Measurements from ENCODE around the gene PALB2.
"Not testable (repeated sequence)": the region's sequence is repeated elsewhere in the genome, so short reads cannot be mapped to it uniquely, and the experiment has no call there.

Gene PALB2

GRCh38 chr16:23650674-23651416, 9.7 kb upstream of the PALB2 start:
- no peak overlapping the region for H3K27ac ChIP-seq
- DNase-seq (ENCODE audit: low read depth, low spot score): no peak

DNA sequence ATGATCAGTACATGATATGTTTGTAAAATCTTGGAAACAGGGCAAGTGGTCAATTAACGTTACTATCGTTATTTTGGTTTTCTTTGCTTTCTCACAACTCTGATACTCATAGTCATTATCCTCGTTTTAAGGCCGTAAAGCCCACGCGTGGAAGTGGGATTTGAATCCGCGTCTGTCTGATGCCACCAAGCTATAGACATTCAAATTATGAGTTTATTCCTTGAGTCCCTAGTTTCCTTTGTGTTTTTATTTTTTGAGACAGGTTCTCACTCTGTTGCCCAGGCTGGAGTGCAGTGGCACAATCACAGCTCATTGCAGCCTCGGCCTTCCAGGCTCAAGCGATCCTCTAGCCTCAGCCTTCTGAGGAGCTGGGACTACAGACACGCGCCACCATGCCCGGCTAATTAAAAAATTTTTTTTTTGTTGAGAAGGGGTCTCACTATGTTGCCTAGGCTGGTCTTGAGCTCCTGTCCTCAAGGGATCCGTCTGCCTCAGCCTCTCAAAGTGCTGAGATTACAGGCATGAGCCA, 1.2 kb upstream of the PALB2 start:
- peak overlapping the region; percentile 62 for H3K27ac ChIP-seq
- no peak for DNase-seq (ENCODE audit: low read depth, low spot score)

- no peak for DNase-seq (ENCODE audit: low read depth, low spot score)
- peak overlapping the region; percentile 62 for H3K27ac ChIP-seq
Observed at GRCh38 chr16:23640615-23640930, 537 bp downstream of the PALB2 start.

GRCh38 chr16:23635958-23636357, 5.2 kb downstream of the PALB2 start:
- DNase-seq (ENCODE audit: low read depth, low spot score): no peak
- H3K27ac ChIP-seq: no peak overlapping the region

GRCh38 chr16:23634461-23635036, 6.6 kb downstream of the PALB2 start:
- H3K27ac ChIP-seq: no peak overlapping the region
- no peak for DNase-seq (ENCODE audit: low read depth, low spot score)

GRCh38 chr16:23631874-23632273, 9.2 kb downstream of the PALB2 start:
- DNase-seq (ENCODE audit: low read depth, low spot score); H3K27ac ChIP-seq: not testable (repeated sequence)

- peak; percentile 70 for DNase-seq (ENCODE audit: low read depth, low spot score)
- peak overlapping the region; percentile 78 for H3K27ac ChIP-seq
Observed at GRCh38 chr16:23629516-23629915, 11.6 kb downstream of the PALB2 start.

DNA sequence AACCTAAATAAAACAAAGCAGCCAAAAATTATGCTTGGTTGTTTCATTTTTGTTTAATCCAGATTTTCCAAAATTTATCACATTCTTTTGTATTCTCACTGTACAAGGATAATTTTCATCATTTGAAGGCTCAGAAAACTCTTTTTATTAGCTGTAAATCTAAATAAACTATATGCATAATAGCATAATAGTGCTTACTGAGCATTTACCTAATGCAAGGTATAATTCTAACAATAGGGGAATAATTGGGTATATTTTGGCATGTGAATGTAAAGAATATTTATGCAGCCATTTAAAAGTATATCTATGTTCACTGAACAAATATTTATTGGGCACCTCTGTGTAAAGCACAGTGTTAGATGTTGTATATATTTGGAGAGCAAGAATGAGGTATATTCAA, 17.0 kb downstream of the PALB2 start:
- H3K27ac ChIP-seq: no peak overlapping the region
- DNase-seq (ENCODE audit: low read depth, low spot score): no peak

GRCh38 chr16:23615805-23616204, 25.3 kb downstream of the PALB2 start:
- DNase-seq (ENCODE audit: low read depth, low spot score): no peak
- H3K27ac ChIP-seq: peak overlapping the region; percentile 17

DNA sequence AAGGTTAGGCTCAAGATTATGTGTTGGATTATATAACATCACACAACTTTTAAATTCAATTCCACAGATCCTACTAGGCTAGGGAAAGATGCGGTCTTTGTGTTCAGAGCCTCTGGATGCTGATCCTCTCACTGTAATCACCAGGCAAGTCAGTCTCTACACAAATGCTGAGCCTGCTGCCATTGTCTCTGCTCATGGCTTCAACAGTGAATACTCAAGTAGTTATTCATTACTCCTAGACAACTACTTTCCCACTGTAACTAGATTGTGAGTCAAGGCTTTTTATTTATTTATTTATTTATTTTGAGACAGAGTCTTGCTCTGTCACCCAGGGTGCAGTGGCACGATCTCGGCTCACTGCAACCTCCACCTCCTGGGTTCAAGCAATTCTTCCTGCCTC, 29.2 kb downstream of the PALB2 start:
- H3K27ac ChIP-seq: no peak overlapping the region
- no peak for DNase-seq (ENCODE audit: low read depth, low spot score)

DNA sequence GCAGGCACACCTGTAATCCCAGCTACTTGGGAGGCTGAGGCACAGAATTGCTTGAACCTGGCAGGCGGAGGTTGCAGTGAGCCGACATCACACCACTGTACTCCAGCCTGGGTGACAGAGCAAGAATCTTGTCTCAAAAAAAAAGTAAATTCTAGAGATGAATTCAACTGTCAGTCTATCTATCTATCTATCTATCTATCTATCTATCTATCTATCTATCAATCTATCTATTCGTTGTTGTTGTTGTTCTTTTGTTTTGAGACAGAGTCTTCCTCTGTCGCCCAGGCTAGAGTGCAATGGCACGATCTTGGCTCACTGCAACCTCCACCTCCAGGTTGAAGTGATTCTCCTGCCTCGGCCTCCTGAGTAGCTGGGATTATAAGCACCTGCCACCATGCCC, 30.2 kb downstream of the PALB2 start:
- not testable (repeated sequence) for DNase-seq (ENCODE audit: low read depth, low spot score); H3K27ac ChIP-seq

DNA sequence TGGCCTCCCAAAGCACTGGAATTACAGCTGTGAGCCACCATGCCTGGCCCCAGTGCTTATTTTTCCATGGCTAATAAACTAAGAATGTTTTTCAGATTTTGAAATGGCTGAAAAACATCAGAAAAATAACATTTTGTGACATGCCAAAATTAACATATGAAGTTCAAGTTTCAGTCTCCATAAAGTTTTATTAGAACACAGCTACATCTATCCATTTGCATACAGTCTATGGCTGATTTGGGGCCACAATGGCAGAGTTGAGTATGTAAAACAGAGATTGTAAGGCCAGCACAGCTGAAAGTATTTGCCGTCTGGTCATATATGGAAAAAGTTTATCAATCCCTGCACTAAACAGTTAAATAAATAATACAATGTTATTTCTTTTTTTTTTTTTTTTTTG, 31.2 kb downstream of the PALB2 start:
- no peak overlapping the region for H3K27ac ChIP-seq
- DNase-seq (ENCODE audit: low read depth, low spot score): no peak

DNA sequence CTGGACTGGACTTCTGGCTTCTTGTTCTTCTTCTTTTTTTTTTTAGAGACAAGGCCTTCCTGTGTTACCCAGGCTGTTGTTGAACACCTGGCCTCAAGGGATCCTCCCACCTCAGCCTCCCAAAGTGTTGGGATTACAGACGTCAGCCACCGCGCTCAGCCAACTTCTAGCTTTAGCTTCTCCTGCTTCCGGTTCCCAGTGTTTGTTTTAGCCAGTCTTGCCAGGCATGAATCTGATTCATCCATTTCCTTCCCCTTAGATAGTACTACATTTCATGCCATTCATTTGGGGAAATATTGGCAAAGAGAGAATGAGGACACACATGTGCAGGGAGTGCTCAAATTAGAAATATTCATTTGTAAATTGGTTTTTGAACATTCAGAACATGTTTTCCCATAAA, 32.9 kb downstream of the PALB2 start:
- peak overlapping the region; percentile 64 for H3K27ac ChIP-seq
- DNase-seq (ENCODE audit: low read depth, low spot score): no peak

DNA sequence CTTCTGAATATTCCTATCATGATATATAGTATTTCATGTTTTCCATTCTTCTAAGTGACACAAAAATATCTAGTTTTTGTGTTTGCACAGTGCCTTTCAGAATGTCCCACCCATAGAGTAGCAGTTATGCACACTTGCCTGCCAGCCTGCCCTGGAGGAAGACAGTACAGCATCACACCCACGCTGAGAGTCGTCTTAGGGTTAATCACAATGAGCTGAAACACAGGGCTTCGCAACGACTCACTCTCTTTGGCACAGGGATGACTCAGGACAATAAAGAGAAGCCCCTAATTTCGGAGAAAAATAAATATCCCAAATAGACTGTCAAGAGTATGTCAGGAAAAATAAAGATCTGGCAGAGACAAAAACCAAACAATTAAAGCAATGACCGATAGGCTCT, 33.4 kb downstream of the PALB2 start:
- H3K27ac ChIP-seq: peak overlapping the region; percentile 64
- DNase-seq (ENCODE audit: low read depth, low spot score): no peak

- DNase-seq (ENCODE audit: low read depth, low spot score): no peak
- no peak overlapping the region for H3K27ac ChIP-seq
Observed at GRCh38 chr16:23597003-23597756, 43.9 kb downstream of the PALB2 start.

GRCh38 chr16:23595951-23596720, 45.0 kb downstream of the PALB2 start, which contains the start of gene NDUFAB1:
TSS of gene NDUFAB1 (minus strand) at chr16:23596316. CDS start at chr16:23596290, 26 bp downstream.
- peak; percentile 44 for DNase-seq (ENCODE audit: low read depth, low spot score)
- peak within 1 kb of the TSS; percentile 49 for H3K27ac ChIP-seq

DNA sequence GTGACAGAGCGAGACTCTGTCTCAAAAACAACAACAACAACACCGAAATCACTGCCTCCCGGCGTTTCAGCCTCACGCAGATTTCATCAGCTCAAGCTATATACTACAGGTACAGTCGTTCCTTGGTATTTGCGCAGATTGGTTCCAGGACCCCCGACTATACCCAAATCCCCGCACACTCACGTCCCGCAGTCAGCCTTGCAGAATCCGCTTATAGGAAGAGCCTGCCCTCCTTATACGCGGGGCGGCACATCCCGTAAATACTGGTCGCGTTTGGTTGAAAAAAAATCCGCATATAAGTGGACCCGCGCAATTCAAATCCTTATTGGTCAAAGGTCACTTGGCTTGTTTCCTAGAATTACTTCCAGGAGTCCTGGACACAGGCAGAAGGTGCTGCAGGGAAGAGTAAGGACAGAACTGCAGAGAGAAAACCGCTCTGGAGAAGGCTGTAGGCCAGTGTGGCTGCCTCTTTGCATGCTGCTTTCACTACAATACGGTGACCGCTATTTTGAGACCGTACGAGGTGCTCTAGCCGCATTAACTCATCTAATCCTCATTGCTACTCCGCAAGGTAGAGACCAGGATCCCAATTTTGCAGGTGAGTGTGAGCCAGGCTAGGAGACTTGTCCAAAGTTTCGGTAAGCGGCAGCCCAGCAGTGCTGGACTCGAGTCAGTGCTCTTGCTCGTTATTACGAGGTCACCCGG, 45.7 kb downstream of the PALB2 start:
- H3K27ac ChIP-seq: peak overlapping the region; percentile 49
- DNase-seq (ENCODE audit: low read depth, low spot score): no peak

DNA sequence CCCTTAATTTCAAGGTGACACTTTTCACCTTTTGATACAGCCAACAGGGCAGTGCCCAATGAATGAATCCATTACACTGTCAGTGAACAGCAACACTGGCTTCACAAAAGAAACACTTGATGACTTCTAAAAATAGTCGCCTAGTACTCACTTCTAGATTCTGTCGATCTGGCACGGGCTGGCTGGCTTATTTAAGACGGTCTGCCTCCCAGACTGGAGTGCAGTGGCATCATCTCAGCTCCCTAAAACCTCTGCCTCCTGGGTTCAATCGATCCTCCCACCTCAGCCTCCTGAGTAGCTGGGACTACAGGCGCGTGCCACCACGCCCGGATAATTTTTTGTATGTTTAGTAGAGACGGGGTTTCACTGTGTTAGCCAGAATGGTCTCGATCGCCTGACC, 46.9 kb downstream of the PALB2 start:
- DNase-seq (ENCODE audit: low read depth, low spot score): no peak
- no peak overlapping the region for H3K27ac ChIP-seq

GRCh38 chr16:23590181-23590580, 50.9 kb downstream of the PALB2 start:
- no peak overlapping the region for H3K27ac ChIP-seq

DNA sequence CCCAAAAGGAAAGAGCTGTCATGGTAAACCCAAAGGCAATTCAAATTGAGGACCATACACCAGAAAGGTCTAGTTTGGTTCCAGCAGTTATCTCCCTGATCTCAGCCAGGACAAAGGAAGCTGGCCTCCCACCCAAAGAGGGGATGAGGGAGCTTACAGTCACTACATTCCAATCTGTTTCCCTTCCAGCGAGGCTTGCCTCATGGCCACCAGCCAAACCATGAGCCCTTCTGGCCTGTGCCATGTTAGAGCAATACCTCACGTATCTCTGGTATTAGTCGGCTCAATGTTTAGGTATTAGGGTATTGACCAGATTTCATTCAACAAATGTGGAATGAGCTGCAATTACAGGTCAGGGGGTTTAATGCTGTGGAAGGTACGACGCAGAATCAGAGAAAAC, 53.4 kb downstream of the PALB2 start:
- no peak for DNase-seq (ENCODE audit: low read depth, low spot score)
- no peak overlapping the region for H3K27ac ChIP-seq

More at GRCh38 chr16:23590181-23590580, 50.9 kb downstream of the PALB2 start:
- no peak for DNase-seq (ENCODE audit: low read depth, low spot score)
